Measurements from ENCODE around the gene MKRN2OS. TPM values are rescaled to one million over a fixed set of nuclear protein-coding genes. Genes with fewer than 3 reads are reported as not detected.

The MKRN2OS gene
- total RNA-seq, 1 donor from 2014 or later: 2.0 TPM

DNA sequence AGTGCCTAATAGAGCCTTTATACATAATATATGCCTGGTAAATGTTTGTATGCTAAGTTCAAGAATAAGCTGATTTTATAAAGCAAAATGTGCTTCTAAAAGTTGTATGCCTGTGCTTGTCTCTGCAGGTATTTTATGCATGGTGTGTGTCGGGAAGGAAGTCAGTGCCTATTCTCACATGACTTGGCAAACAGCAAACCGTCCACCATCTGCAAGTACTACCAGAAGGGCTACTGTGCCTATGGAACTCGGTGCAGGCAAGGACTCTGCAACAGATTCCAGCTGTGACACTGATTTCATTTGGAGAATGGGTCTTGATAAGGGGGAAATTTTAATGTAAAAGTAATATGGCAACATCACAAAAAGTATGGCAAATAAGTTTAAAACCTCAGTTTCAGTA lies 23.4 kb upstream of the MKRN2OS start:
- no peaks in the 10 kb centered on the region for H3K27me3 Mint-ChIP-seq
- no peak overlapping the region for H3K4me3 Mint-ChIP-seq (ENCODE audit: low read depth)
- no peak for DNase-seq (ENCODE audit: low spot score, unreplicated experiment)
- no peaks in the 10 kb centered on the region for H3K4me1 Mint-ChIP-seq (ENCODE audit: low read depth)
- TF ChIP-seq CTCF (IDR thresholded peaks at IDR 0.05; ENCODE audit: unreplicated experiment): no peak
- no peak overlapping the region for H3K27ac Mint-ChIP-seq
- H3K36me3 Mint-ChIP-seq (ENCODE audit: insufficient read depth): peaks cover 28% of the 10 kb centered on the region
- peaks cover 3% of the 10 kb centered on the region for H3K9me3 Mint-ChIP-seq (ENCODE audit: low read depth)

DNA sequence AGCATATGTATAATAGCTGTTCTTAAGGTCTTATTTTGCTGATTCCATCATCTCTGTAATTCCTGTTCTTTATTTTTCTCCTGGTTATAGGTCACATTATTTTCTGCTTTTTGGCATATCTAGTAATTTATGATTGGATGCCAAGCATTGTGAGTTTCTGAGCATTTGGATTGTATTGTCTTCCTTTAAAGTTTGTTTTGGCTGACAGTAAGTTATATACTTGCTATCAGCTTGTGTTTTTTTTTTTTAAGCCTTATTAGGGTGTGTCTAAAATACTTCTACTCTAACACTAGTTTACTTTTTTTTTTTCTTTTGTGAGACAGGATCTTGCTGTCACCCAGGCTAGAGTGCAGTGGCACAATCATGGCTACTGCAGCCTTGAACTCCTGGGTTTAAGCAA lies 21.7 kb upstream of the MKRN2OS start:
- H3K36me3 Mint-ChIP-seq (ENCODE audit: insufficient read depth): peaks cover 21% of the 10 kb centered on the region
- no peak overlapping the region for H3K4me3 Mint-ChIP-seq (ENCODE audit: low read depth)

DNA sequence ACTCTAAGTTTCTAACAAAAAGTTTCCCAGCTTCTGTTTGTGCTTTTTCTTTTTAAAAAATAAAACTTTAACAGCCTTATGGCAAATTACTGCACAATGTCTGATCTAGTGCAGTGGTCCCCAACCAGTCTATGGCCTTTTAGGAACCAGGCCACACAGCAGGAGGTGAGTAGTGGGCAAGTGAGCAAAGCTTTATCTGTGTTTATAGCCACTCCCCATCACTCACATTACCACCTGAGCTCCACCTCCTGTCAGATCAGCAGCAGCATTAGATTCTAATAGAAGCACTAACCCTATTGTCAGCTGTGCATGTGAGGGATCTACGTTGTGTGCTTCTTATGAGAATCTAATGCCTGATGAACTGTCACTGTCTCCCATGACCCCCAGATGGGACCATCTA lies 17.2 kb upstream of the MKRN2OS start:
- H3K27me3 Mint-ChIP-seq: no peaks in the 10 kb centered on the region
- H3K4me3 Mint-ChIP-seq (ENCODE audit: low read depth): no peak overlapping the region
- peaks cover 30% of the 10 kb centered on the region for H3K4me1 Mint-ChIP-seq (ENCODE audit: low read depth)
- H3K27ac Mint-ChIP-seq: no peak overlapping the region
- peaks cover 3% of the 10 kb centered on the region for H3K9me3 Mint-ChIP-seq (ENCODE audit: low read depth)
- no peak for TF ChIP-seq CTCF (IDR thresholded peaks at IDR 0.05; ENCODE audit: unreplicated experiment)
- no peak for DNase-seq (ENCODE audit: low spot score, unreplicated experiment)
- peaks cover 10% of the 10 kb centered on the region for H3K36me3 Mint-ChIP-seq (ENCODE audit: insufficient read depth)

More for the DNA sequence above, 21.7 kb upstream of the MKRN2OS start:
- Mint-ChIP-seq H3K9me3 (ENCODE audit: low read depth) (peaks cover 3% of the 10 kb centered on the region), H3K27ac (no peak overlapping the region), H3K27me3 (no peaks in the 10 kb centered on the region), H3K4me1 (ENCODE audit: low read depth) (peaks cover 6% of the 10 kb centered on the region)
- TF ChIP-seq CTCF (IDR thresholded peaks at IDR 0.05; ENCODE audit: unreplicated experiment): no peak
- no peak for DNase-seq (ENCODE audit: low spot score, unreplicated experiment)

GRCh38 chr3:12561397-12561796 lies 16.1 kb upstream of the MKRN2OS start:
- no peak overlapping the region for H3K27ac Mint-ChIP-seq

GRCh38 chr3:12560505-12561190 lies 15.3 kb upstream of the MKRN2OS start:
- H3K4me1 Mint-ChIP-seq (ENCODE audit: low read depth): peaks cover 35% of the 10 kb centered on the region
- DNase-seq (ENCODE audit: low spot score, unreplicated experiment): no peak
- TF ChIP-seq CTCF (IDR thresholded peaks at IDR 0.05; ENCODE audit: unreplicated experiment): no peak
- H3K27ac Mint-ChIP-seq: no peak overlapping the region
- peaks cover 4% of the 10 kb centered on the region for H3K27me3 Mint-ChIP-seq
- no peaks in the 10 kb centered on the region for H3K9me3 Mint-ChIP-seq (ENCODE audit: low read depth)
- no peak overlapping the region for H3K4me3 Mint-ChIP-seq (ENCODE audit: low read depth)
- H3K36me3 Mint-ChIP-seq (ENCODE audit: insufficient read depth): peaks cover 5% of the 10 kb centered on the region

More at GRCh38 chr3:12561397-12561796, 16.1 kb upstream of the MKRN2OS start:
- Mint-ChIP-seq H3K4me1 (ENCODE audit: low read depth) (peaks cover 32% of the 10 kb centered on the region), H3K36me3 (ENCODE audit: insufficient read depth) (peaks cover 9% of the 10 kb centered on the region), H3K4me3 (ENCODE audit: low read depth) (no peak overlapping the region), H3K27me3 (no peaks in the 10 kb centered on the region), H3K9me3 (ENCODE audit: low read depth) (peaks cover 3% of the 10 kb centered on the region)
- TF ChIP-seq CTCF (IDR thresholded peaks at IDR 0.05; ENCODE audit: unreplicated experiment): no peak
- DNase-seq (ENCODE audit: low spot score, unreplicated experiment): no peak
